MCF 10A (cell line): ENCODE results near the gene PIP4K2B. TPM values are rescaled to one million over a fixed set of nuclear protein-coding genes. Genes with fewer than 3 reads are reported as not detected.
A peak's percentile ranks its signal among the peaks of the same experiment; 100 is the strongest.

ENCODE experiments used
- BruUV-seq: library from RNA; stranded (reverse); fragments of 400-500 nt; replicated peaks from 2 replicates; lab custom pipeline; 2021; lab: Mats Ljungman, UMichigan
- CTCF ChIA-PET: fragments of 300-600 bp; sonication (Branson Sonifier 250); formaldehyde crosslinking; extraction: SDS; loops from one replicate; lab custom pipeline; 2021; ENCODE audit warnings: antibody characterized with exemption, inconsistent platforms; lab: Yijun Ruan, JAX
- POLR2A ChIA-PET: fragments of 300-600, 350-650 bp; sonication (Branson Sonifier 250); formaldehyde crosslinking; extraction: SDS; loops from one replicate; lab custom pipeline; 2020; ENCODE audit warnings: antibody characterized with exemption, inconsistent platforms; lab: Yijun Ruan, JAX
- DNase-seq: peaks from one replicate; pipeline ENCODE4 v3.0.0-alpha.2; 2018; ENCODE audit not compliant: unreplicated experiment
- H3K27ac Mint-ChIP-seq: one replicate; pipeline ENCODE4 v1.8.0; 2022; ENCODE audit warnings: mild to moderate bottlenecking, low read depth, mixed read lengths; ENCODE audit not compliant: unreplicated experiment
- H3K27me3 Mint-ChIP-seq: one replicate; pipeline ENCODE4 v1.8.0; 2022; ENCODE audit warnings: mixed read lengths; ENCODE audit not compliant: insufficient read depth, unreplicated experiment
- H3K36me3 Mint-ChIP-seq: one replicate; pipeline ENCODE4 v1.8.0; 2022; ENCODE audit warnings: mild to moderate bottlenecking, moderate library complexity, mixed read lengths; ENCODE audit not compliant: insufficient read depth, unreplicated experiment
- H3K4me1 Mint-ChIP-seq: one replicate; pipeline ENCODE4 v1.8.0; 2022; ENCODE audit warnings: mixed read lengths; ENCODE audit not compliant: insufficient read depth, unreplicated experiment
- H3K4me3 Mint-ChIP-seq: one replicate; pipeline ENCODE4 v1.8.0; 2022; ENCODE audit warnings: mild to moderate bottlenecking, moderate library complexity, mixed read lengths; ENCODE audit not compliant: unreplicated experiment
- H3K9me3 Mint-ChIP-seq: one replicate; pipeline ENCODE4 v1.8.0; 2022; ENCODE audit warnings: mixed read lengths; ENCODE audit not compliant: unreplicated experiment
- intact Hi-C: fragments of 100-400 bp; cut with micrococcal nuclease; formaldehyde crosslinking; loops from 2 replicates; pipeline ENCODE4 v1.14.1; 2022
- total RNA-seq: library from RNA; stranded (reverse); gene quantifications from 2 replicates; pipeline ENCODE4 v1.2.3, GENCODE V29; 2022
- TF ChIP-seq, protein P1 (sequence below): fragments of 200-600 bp; IDR thresholded peaks from one replicate; pipeline ENCODE4 v1.8.0; 2022; ENCODE audit warnings: antibody characterized with exemption, mild to moderate bottlenecking; ENCODE audit not compliant: unreplicated experiment

Gene PIP4K2B
- total RNA-seq, 1 experiment from 2014 or later = 27.4 TPM

DNA sequence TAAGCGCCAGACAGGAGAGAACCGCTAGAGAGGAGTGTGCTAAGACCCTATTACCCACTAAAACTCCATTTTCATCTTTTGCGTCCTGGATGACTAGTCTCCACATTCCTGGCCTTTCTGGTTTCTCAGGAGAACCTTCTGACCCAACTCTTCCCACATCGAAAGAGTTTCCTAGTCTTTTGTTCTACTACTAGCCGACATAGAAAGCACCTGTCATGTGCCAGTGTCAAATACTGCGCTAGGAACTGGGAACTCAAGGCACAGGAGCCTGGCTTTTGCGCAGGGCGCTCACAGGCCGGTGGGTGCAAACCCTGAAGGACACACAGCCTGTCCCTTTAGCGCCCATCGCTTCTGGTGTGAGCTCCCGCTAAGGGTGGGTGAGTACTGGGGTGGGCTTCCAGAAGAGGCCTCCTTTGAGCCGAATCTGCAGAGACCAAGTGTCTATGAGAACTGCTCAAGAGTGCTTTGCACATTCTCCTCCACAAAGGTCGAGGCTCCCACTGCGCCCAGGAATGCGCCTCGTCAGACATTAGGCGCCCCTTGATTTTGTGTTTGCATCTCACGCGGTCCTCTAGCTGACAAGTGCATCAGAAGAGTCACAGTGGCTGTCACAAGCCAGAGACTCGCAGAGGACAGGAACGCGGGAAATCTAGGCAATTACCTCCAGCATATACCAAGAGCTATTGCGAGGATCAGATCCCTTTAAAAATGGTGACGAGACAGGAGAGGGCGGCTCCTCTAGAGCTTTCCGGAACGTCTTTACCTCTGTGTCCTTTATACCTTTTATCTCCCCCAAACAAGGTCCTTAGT, 48.8 kb downstream of the PIP4K2B start:
- BruUV-seq = no TSS peak
- peak; percentile 55 for DNase-seq
- CTCF ChIA-PET = interaction anchor here (0.6 kb wide), 2 partner anchors 16 to 94 kb away, joined by 3 to 4 read pairs; no protein-coding TSS in a partner anchor
- Mint-ChIP-seq H3K27ac (peak overlapping the region; percentile 98), H3K9me3 (no peaks in the 10 kb centered on the region), H3K4me3 (peak overlapping the region; percentile 96), H3K36me3 (peaks cover 42% of the 10 kb centered on the region), H3K27me3 (no peaks in the 10 kb centered on the region), H3K4me1 (peaks cover 41% of the 10 kb centered on the region)
- POLR2A ChIA-PET = interaction anchor here (0.7 to 4.4 kb wide), 13 partner anchors 8 to 1276 kb away, joined by 3 to 46 read pairs (median 5); partner anchors contain the start of genes CISD3, LASP1, MLLT6 and PIP4K2B
- intact Hi-C loops = loop anchor here (10.0 kb wide), 1 partner anchor 46 kb away; the partner anchor contains the start of gene MLLT6
- TF ChIP-seq, protein P1, sequence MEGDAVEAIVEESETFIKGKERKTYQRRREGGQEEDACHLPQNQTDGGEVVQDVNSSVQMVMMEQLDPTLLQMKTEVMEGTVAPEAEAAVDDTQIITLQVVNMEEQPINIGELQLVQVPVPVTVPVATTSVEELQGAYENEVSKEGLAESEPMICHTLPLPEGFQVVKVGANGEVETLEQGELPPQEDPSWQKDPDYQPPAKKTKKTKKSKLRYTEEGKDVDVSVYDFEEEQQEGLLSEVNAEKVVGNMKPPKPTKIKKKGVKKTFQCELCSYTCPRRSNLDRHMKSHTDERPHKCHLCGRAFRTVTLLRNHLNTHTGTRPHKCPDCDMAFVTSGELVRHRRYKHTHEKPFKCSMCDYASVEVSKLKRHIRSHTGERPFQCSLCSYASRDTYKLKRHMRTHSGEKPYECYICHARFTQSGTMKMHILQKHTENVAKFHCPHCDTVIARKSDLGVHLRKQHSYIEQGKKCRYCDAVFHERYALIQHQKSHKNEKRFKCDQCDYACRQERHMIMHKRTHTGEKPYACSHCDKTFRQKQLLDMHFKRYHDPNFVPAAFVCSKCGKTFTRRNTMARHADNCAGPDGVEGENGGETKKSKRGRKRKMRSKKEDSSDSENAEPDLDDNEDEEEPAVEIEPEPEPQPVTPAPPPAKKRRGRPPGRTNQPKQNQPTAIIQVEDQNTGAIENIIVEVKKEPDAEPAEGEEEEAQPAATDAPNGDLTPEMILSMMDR = no peak

DNA sequence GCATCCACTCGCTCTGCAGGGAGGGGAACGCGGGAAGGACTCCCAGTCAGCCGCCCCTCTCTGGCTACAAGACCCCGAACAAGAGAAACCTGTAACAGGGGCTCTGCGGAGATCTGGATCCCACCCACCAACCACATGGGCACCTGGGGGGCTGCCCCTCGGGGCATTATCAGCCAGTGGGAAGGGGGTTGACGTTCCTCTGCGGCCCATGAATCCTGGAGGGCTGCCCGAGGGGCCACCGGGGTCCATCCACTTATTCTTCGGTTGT, 49.4 kb downstream of the PIP4K2B start:
- intact Hi-C loops = loop anchor here (10.0 kb wide), 1 partner anchor 45 kb away; the partner anchor contains the start of gene MLLT6
- Mint-ChIP-seq H3K4me3 (peak overlapping the region; percentile 96), H3K27me3 (no peaks in the 10 kb centered on the region), H3K9me3 (no peaks in the 10 kb centered on the region), H3K4me1 (peaks cover 41% of the 10 kb centered on the region), H3K36me3 (peaks cover 36% of the 10 kb centered on the region), H3K27ac (no peak overlapping the region)
- ChIA-PET POLR2A (interaction anchor here (0.6 to 4.4 kb wide), 10 partner anchors 11 to 1276 kb away, joined by 3 to 46 read pairs (median 3); partner anchors contain the start of genes CISD3 and LASP1), CTCF (no interaction called here)
- TF ChIP-seq, protein P1 = no peak
- DNase-seq = no peak
- no TSS peak for BruUV-seq

DNA sequence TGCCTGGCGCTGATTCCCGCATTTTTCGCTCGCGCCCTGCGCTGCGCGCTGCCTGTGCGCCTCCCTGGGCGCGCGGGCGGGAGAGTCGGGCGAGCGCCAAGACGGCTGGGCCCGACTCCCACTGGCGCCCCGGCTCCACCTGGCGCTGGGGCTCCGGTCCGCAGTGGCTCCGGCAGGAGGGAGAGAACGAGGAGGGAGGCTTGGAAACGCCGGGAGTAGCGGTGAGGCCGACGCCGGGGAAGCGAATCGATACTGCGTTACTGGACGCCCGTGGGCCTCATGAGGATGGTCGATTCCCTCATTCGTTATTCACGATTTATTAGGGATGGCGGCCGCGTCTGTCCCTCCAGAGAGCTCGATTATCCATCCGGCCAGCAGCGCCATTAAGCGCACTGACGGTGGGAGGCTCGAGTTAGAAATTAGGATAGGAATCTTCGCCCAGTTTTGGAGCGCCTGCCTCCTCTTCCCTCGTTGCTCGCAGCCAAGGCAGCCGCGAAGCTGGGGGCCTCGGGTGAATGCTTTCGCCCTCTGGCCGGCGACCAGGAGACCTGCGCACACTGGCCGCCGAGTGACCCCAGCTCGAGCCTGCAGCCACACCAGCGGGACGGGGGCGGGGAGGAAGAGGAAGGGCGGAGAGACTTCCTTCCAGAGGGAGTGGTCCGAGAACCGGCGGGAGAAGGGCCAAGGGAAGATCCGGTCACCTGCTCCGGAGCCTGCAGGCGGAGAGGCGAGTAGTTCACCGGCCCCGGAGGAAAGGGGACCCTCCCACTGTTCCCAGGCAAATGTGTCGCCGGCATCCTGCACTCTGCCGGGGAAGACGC, 49.9 kb downstream of the PIP4K2B start:
- Mint-ChIP-seq H3K27ac (no peak overlapping the region), H3K4me3 (peak overlapping the region; percentile 96), H3K9me3 (no peaks in the 10 kb centered on the region), H3K27me3 (no peaks in the 10 kb centered on the region), H3K4me1 (peaks cover 45% of the 10 kb centered on the region), H3K36me3 (peaks cover 36% of the 10 kb centered on the region)
- BruUV-seq = TSS peak; percentile 47
- peak; percentile 84 for DNase-seq
- intact Hi-C loops = loop anchor here (10.0 kb wide), 1 partner anchor 45 kb away; the partner anchor contains the start of gene MLLT6
- CTCF ChIA-PET = no interaction called here
- POLR2A ChIA-PET = interaction anchor here (0.6 to 4.4 kb wide), 12 partner anchors 12 to 1277 kb away, joined by 3 to 46 read pairs (median 3); partner anchors contain the start of genes CISD3 and LASP1
- TF ChIP-seq, protein P1 = no peak

DNA sequence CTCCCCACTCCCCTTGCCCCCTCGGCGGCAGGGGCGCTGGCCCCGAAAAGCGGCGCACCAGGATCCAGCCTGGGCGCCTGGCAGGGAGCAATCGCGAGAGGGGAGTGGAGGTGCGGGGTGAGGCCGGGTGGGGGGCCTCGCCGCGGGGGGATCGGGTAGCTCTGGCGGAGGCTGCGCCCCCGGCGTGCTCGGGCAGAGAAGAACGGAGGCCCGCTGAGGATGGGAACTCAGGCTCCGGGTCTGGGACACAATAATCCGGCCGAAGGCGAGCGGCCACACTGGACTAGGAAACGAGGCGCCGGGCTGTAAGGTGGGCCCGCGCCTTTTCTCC, 50.5 kb downstream of the PIP4K2B start:
- no TSS peak for BruUV-seq
- Mint-ChIP-seq H3K4me3 (peak overlapping the region; percentile 96), H3K27me3 (no peaks in the 10 kb centered on the region), H3K36me3 (peaks cover 33% of the 10 kb centered on the region), H3K27ac (no peak overlapping the region), H3K9me3 (no peaks in the 10 kb centered on the region), H3K4me1 (peaks cover 49% of the 10 kb centered on the region)
- CTCF ChIA-PET = no interaction called here
- TF ChIP-seq, protein P1 = no peak
- intact Hi-C loops = no loop called here
- POLR2A ChIA-PET = interaction anchor here (0.9 to 4.4 kb wide), 6 partner anchors 17 to 405 kb away, joined by 3 to 46 read pairs (median 3); partner anchors contain the start of genes CISD3 and LASP1
- no peak for DNase-seq
